SK-N-SH treated with all-trans-retinoic acid at 6 μM for 48 hours (cell line): ENCODE data around the gene CLCN6.

ENCODE experiments used
- ATAC-seq: fragments of 200-7000 bp; cut with Tn5 transposase; 3 replicates; pipeline ENCODE4 v1.9.1; 2020; ENCODE audit warnings: mild to moderate bottlenecking, moderate library complexity
- ARNTL ChIP-seq: fragments of 450-650 bp; formaldehyde crosslinking; IDR thresholded peaks from 2 replicates; pipeline ENCODE4 v1.5.0; 2020; ENCODE audit warnings: low read depth, mild to moderate bottlenecking, moderate library complexity, borderline replicate concordance
- BACH2 ChIP-seq: fragments of 250-450 bp; sonication (Bioruptor Pico); IDR thresholded peaks from 2 replicates; pipeline ENCODE4 v1.9.0; 2021; ENCODE audit warnings: mild to moderate bottlenecking, borderline replicate concordance
- CREB5 ChIP-seq: fragments of 250-450 bp; sonication (Bioruptor Pico); IDR thresholded peaks from 2 replicates; pipeline ENCODE4 v1.5.1; 2020; ENCODE audit warnings: low read depth, mild to moderate bottlenecking, moderate library complexity
- CSDC2 ChIP-seq: fragments of 250-450 bp; sonication (Bioruptor Pico); IDR thresholded peaks from 2 replicates; pipeline ENCODE4 v1.5.0; 2020; ENCODE audit warnings: mild to moderate bottlenecking, moderate library complexity
- CSRNP3 ChIP-seq: fragments of 250-450 bp; sonication (Bioruptor Pico); IDR thresholded peaks from 2 replicates; pipeline ENCODE4 v1.5.1; 2021; ENCODE audit warnings: mild to moderate bottlenecking, moderate library complexity
- ESRRG ChIP-seq: fragments of 250-450 bp; sonication (Bioruptor Pico); IDR thresholded peaks from 2 replicates; pipeline ENCODE4 v1.6.1; 2021; ENCODE audit warnings: mild to moderate bottlenecking
- ISL1 ChIP-seq: fragments of 250-450 bp; sonication (Bioruptor Pico); IDR thresholded peaks from 2 replicates; pipeline ENCODE4 v2.1.2; 2022; ENCODE audit warnings: mild to moderate bottlenecking, moderate library complexity
- OSR1 ChIP-seq: fragments of 250-450 bp; sonication (Bioruptor Pico); IDR thresholded peaks from 2 replicates; pipeline ENCODE4 v1.8.0; 2022; ENCODE audit warnings: moderate library complexity, mild to moderate bottlenecking, inconsistent platforms
- POU6F1 ChIP-seq: fragments of 250-450 bp; sonication (Bioruptor Pico); IDR thresholded peaks from 2 replicates; pipeline ENCODE4 v1.8.0; 2021; ENCODE audit warnings: low read depth, mild to moderate bottlenecking, moderate library complexity, borderline replicate concordance
- PPARA ChIP-seq: fragments of 250-450 bp; sonication (Bioruptor Pico); IDR thresholded peaks from 2 replicates; pipeline ENCODE4 v1.5.0; 2020; ENCODE audit warnings: mild to moderate bottlenecking, borderline replicate concordance
- RARB ChIP-seq: fragments of 250-450 bp; sonication (Bioruptor Pico); IDR thresholded peaks from 2 replicates; pipeline ENCODE4 v1.8.0; 2021; ENCODE audit warnings: mild to moderate bottlenecking, moderate library complexity
- SNAI2 ChIP-seq: fragments of 250-450 bp; sonication (Bioruptor Pico); IDR thresholded peaks from 2 replicates; pipeline ENCODE4 v1.5.0; 2020; ENCODE audit warnings: mild to moderate bottlenecking, moderate library complexity
- TCF4 ChIP-seq: fragments of 250-450 bp; sonication (Bioruptor Pico); IDR thresholded peaks from 2 replicates; pipeline ENCODE4 v1.8.0; 2021; ENCODE audit warnings: mild to moderate bottlenecking, moderate library complexity, borderline replicate concordance
- TOX ChIP-seq: fragments of 250-450 bp; sonication (Bioruptor Pico); IDR thresholded peaks from 2 replicates; pipeline ENCODE4 v1.8.0; 2021; ENCODE audit warnings: mild to moderate bottlenecking, moderate library complexity, borderline replicate concordance
- TSHZ2 ChIP-seq: fragments of 250-450 bp; sonication (Bioruptor Pico); IDR thresholded peaks from 2 replicates; pipeline ENCODE4 v1.5.0; 2020; ENCODE audit warnings: mild to moderate bottlenecking, moderate library complexity
- ZC3H10 ChIP-seq: fragments of 250-450 bp; sonication (Bioruptor Pico); IDR thresholded peaks from 2 replicates; pipeline ENCODE4 v1.5.1; 2021; ENCODE audit warnings: mild to moderate bottlenecking, moderate library complexity
- ZFP3 ChIP-seq: fragments of 250-450 bp; sonication (Bioruptor Pico); IDR thresholded peaks from 2 replicates; pipeline ENCODE4 v1.5.0; 2020; ENCODE audit warnings: mild to moderate bottlenecking, moderate library complexity
- ZFP30 ChIP-seq: fragments of 450-650 bp; formaldehyde crosslinking; IDR thresholded peaks from 2 replicates; pipeline ENCODE4 v1.5.0; 2022; ENCODE audit warnings: mild to moderate bottlenecking, moderate library complexity
- ZNF565 ChIP-seq: fragments of 450-650 bp; formaldehyde crosslinking; conservative IDR thresholded peaks from 2 replicates; pipeline ENCODE4 v1.5.0; 2020; ENCODE audit warnings: low read depth, mild to moderate bottlenecking, moderate library complexity
- ZNF70 ChIP-seq: fragments of 450-650 bp; formaldehyde crosslinking; IDR thresholded peaks from 2 replicates; pipeline ENCODE4 v1.5.0; 2020; ENCODE audit warnings: mild to moderate bottlenecking, moderate library complexity
- ZNF8 ChIP-seq: fragments of 450-650 bp; formaldehyde crosslinking; IDR thresholded peaks from 2 replicates; pipeline ENCODE4 v1.5.0; 2020; ENCODE audit warnings: mild to moderate bottlenecking, moderate library complexity

The CLCN6 gene

GRCh38 chr1:11777658-11778322, 28.2 kb upstream of the CLCN6 start (continued):
- no peak for TF ChIP-seq ZNF565

GRCh38 chr1:11778336-11778735, 27.7 kb upstream of the CLCN6 start:
- ATAC-seq, result no peak

GRCh38 chr1:11778844-11779623, 27.0 kb upstream of the CLCN6 start:
- no peak for TF ChIP-seq CREB5 (CRISPR knock-in tag)
- no peak for TF ChIP-seq OSR1
- TF ChIP-seq CSDC2 (CRISPR knock-in tag), result no peak
- TF ChIP-seq CSRNP3 (CRISPR knock-in tag), result no peak
- no peak for TF ChIP-seq BACH2 (CRISPR knock-in tag)
- no peak for TF ChIP-seq RARB (CRISPR knock-in tag)
- no peak for TF ChIP-seq TCF4
- no peak for TF ChIP-seq ZFP30
- no peak for TF ChIP-seq ARNTL (CRISPR knock-in tag)
- TF ChIP-seq POU6F1 (CRISPR knock-in tag), result no peak
- TF ChIP-seq SNAI2 (CRISPR knock-in tag), result no peak
- TF ChIP-seq ZNF70 (CRISPR knock-in tag), result no peak
- TF ChIP-seq ZNF565, result no peak
- TF ChIP-seq ZNF8, result no peak
- no peak for TF ChIP-seq TOX (CRISPR knock-in tag)
- no peak for TF ChIP-seq ZC3H10 (CRISPR knock-in tag)
- no peak for ATAC-seq

More at GRCh38 chr1:11778336-11778735, 27.7 kb upstream of the CLCN6 start:
- TF ChIP-seq ZFP3 (CRISPR knock-in tag), result no peak

GRCh38 chr1:11779715-11780379, 26.1 kb upstream of the CLCN6 start:
- ATAC-seq, result no peak
- TF ChIP-seq ISL1 (CRISPR knock-in tag) (no peak), TSHZ2 (no peak), PPARA (CRISPR knock-in tag) (no peak), CSDC2 (CRISPR knock-in tag) (no peak), ZC3H10 (CRISPR knock-in tag) (no peak), BACH2 (CRISPR knock-in tag) (no peak), ZFP3 (CRISPR knock-in tag) (no peak), ESRRG (CRISPR knock-in tag) (no peak)
- TF ChIP-seq, all 23 proteins: peak for 0
